ENCODE results near the gene KRT9. TPM values are rescaled to one million over a fixed set of nuclear protein-coding genes. Genes with fewer than 3 reads are reported as not detected.

KRT9 gene
- total RNA-seq, 6 donors from 2014 or later, result not detected

DNA sequence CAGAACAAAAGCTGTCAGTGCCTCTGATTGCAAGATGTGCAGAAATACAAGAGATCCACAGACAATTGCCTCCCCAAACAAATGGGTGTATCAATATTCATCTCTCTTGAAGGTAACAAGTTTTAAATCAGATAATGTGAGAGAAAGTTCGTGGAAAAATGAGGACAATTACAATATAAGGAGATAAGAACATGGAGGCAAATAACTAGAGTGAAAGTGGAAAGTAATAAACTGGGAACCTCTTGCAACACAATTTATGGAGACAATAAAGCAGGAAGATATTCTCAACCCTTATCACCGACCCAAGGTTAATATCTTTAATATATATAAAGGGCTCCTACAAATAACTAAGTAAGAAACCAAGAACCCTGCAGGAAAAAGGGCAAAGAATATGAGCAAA lies 29.5 kb downstream of the KRT9 start:
- TF ChIP-seq POLR2A (IDR thresholded peaks at IDR 0.05) (no peak), POLR2AphosphoS5 (IDR thresholded peaks at IDR 0.05) (no peak), EP300 (IDR thresholded peaks at IDR 0.05) (no peak), CTCF (IDR thresholded peaks at IDR 0.05) (no peak)
- no peak for ATAC-seq (ENCODE audit: low FRiP score in 2 of 2)
- Histone ChIP-seq H3K4me1 (no peaks in the 10 kb centered on the region), H3K4me3 (no peak overlapping the region), H3K27me3 (no peaks in the 10 kb centered on the region), H3K9me3 (no peaks in the 10 kb centered on the region), H3K27ac (no peak overlapping the region), H3K36me3 (no peaks in the 10 kb centered on the region)
- 61 to 70% methylated on average over 2 of the region's 2 CpGs for WGBS, 2 donors
- DNase-seq, result no peak

DNA sequence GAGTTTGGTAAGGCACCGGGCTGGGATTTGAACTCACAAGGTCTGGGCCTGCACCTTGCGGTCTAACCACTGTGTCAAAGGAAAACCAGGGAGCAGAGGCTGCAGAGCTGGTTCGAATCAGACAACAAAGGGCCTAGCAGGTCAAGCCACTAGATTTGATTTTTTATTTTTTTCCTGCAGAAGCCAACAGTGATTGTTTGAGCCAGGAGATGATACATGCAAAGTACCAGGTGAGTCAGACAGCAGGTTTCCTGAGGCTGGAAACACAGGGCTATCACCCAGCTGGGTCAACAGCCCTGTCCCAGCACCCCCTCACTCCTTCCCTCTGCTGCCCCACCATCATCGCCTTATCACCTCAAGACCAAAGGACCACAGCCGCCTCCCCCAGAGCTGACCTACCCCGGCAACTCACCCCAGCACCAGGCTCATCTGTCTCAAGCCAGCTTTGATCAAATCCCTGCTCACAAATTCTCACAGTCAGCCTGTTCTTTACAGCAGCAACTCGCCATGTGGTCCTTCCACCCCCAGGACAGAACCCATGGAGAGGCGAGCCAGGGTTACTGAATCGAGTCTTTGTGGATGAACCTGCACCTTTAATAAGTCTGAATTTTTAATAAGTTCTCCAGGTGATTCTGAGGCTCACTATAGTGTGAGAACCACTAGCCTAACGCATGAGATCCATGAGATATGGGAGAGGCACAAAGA lies 30.8 kb downstream of the KRT9 start:
- peaks cover 0 to 2% (median 0%) of the 10 kb centered on the region in 4 donors for H3K4me1 ChIP-seq
- no peak overlapping the region for H3K4me3 ChIP-seq
- no peaks in the 10 kb centered on the region for H3K9me3 ChIP-seq
- no peaks in the 10 kb centered on the region for H3K27me3 ChIP-seq
- no peak for DNase-seq
- no peaks in the 10 kb centered on the region for H3K36me3 ChIP-seq
- no peak for TF ChIP-seq CTCF (IDR thresholded peaks at IDR 0.05)
- no peak for ATAC-seq (ENCODE audit: low FRiP score in 2 of 2)
- 84 to 88% methylated on average over 10 of the region's 10 CpGs for WGBS, 2 donors
- no peak overlapping the region for H3K27ac ChIP-seq

DNA sequence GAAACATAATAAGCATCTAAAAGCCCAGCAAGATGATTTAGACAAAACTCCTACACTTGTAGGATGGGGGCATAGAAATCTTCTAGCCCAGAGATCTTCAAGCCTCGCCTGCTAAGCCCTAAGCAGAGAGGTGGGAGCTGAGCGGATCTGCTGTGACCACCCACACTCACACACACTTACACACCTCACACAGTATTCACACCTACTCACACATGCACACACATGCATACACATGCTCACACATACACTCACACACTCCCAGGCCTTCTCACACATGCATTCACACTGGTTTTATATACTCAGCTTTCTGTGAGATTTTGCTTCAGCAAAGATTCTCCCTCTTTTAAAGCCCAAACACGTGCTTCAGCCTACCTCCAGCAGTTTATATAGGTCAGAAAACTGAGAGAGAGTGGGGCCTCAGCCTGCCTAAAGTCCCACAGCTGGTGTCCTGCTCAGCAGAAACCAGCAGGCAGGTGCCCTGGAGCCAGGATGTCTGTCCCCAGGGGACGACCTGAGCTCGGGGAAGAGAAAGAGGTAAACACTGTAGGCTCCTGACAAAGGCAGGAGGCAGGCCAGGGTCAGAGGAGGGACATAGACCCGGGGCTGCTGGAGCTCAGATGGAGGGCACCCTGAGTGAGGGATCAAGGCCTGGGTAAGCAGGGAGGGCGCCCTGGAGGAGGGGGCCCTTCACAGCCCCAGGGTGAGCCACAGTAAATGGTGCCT lies 31.7 kb downstream of the KRT9 start:
- WGBS, 2 donors, result 66 to 76% methylated on average over 7 of the region's 7 CpGs
- DNase-seq, result no peak
- Histone ChIP-seq H3K4me3 (no peak overlapping the region), H3K36me3 (no peaks in the 10 kb centered on the region), H3K4me1 (peaks cover 0 to 7% (median 2%) of the 10 kb centered on the region in 4 donors), H3K27ac (no peak overlapping the region), H3K9me3 (no peaks in the 10 kb centered on the region), H3K27me3 (no peaks in the 10 kb centered on the region)
- ATAC-seq (ENCODE audit: low FRiP score in 2 of 2), result no peak
- TF ChIP-seq POLR2AphosphoS5 (IDR thresholded peaks at IDR 0.05), result no peak

DNA sequence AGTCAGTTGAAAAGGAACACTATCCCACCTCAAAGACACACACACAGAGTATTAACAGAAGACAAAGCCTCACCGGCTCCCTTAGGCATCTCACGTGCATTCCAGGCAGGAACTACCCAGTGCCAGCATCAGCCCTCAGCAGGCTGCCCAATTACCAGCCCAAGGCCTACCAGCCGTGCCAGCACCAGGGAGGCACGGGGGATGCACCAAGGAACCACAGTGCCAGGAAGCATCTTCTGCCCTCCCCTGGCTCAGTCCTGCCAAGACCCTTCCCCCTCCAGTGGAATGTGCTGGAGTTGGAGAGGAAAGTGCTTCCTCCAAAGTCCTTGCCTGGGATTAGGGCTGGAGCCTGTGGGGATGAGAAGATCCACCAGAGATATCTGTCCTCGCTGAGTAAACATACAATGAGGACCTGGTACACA lies 32.8 kb downstream of the KRT9 start:
- H3K9me3 ChIP-seq, result no peaks in the 10 kb centered on the region
- H3K4me1 ChIP-seq, result peaks cover 0 to 7% (median 2%) of the 10 kb centered on the region in 4 donors
- no peaks in the 10 kb centered on the region for H3K27me3 ChIP-seq
- WGBS, 2 donors, result 72 to 88% methylated on average over 1 to 5 of the region's 5 CpGs
- H3K4me3 ChIP-seq, result no peak overlapping the region
- DNase-seq (no peak), ATAC-seq (ENCODE audit: low FRiP score in 2 of 2) (no peak)
- no peaks in the 10 kb centered on the region for H3K36me3 ChIP-seq
- no peak overlapping the region for H3K27ac ChIP-seq
- no peak for TF ChIP-seq POLR2A (IDR thresholded peaks at IDR 0.05)
- no peak for TF ChIP-seq CTCF (IDR thresholded peaks at IDR 0.05)

GRCh38 chr17:41538565-41538991 lies 33.3 kb downstream of the KRT9 start:
- Histone ChIP-seq H3K9me3 (no peaks in the 10 kb centered on the region), H3K27ac (no peak overlapping the region), H3K4me1 (peaks cover 0 to 7% (median 2%) of the 10 kb centered on the region in 4 donors), H3K36me3 (no peaks in the 10 kb centered on the region), H3K27me3 (no peaks in the 10 kb centered on the region), H3K4me3 (no peak overlapping the region)
- WGBS, 2 donors, result 52 to 79% methylated on average over 4 to 5 of the region's 5 CpGs
- DNase-seq (no peak), ATAC-seq (ENCODE audit: low FRiP score in 2 of 2) (no peak)
- TF ChIP-seq CTCF (IDR thresholded peaks at IDR 0.05), result no peak
- no peak for TF ChIP-seq POLR2AphosphoS5 (IDR thresholded peaks at IDR 0.05)
- TF ChIP-seq POLR2A (IDR thresholded peaks at IDR 0.05), result no peak
- no peak for TF ChIP-seq EP300 (IDR thresholded peaks at IDR 0.05)

Measured in upper lobe of left lung (tissue), 6 donors.